Calu3 (cell line): ENCODE measurements around the gene AGO3. TPM values are rescaled to one million over a fixed set of nuclear protein-coding genes. Genes with fewer than 3 reads are reported as not detected.

Source experiments
- BruUV-seq: library from RNA; stranded (reverse); fragments of 400-500 nt; replicated peaks from 2 replicates; lab custom pipeline; 2021; lab: Mats Ljungman, UMichigan
- CTCF ChIA-PET: fragments of 300-600 bp; sonication (Branson Sonifier 250); formaldehyde crosslinking; loops from one replicate; lab custom pipeline; 2022; ENCODE audit warnings: antibody characterized with exemption; lab: Charles Lee
- DNase-seq: peaks from one replicate; pipeline ENCODE4 v3.0.0; 2022
- H3K27ac Mint-ChIP-seq: one replicate; pipeline ENCODE4 v1.8.0; 2022; ENCODE audit warnings: mixed read lengths; ENCODE audit not compliant: unreplicated experiment
- H3K27me3 Mint-ChIP-seq: one replicate; pipeline ENCODE4 v1.8.0; 2022; ENCODE audit warnings: mixed read lengths; ENCODE audit not compliant: unreplicated experiment
- H3K36me3 Mint-ChIP-seq: one replicate; pipeline ENCODE4 v1.8.0; 2022; ENCODE audit warnings: mild to moderate bottlenecking, moderate library complexity, mixed read lengths; ENCODE audit not compliant: insufficient read depth, unreplicated experiment
- H3K4me1 Mint-ChIP-seq: one replicate; pipeline ENCODE4 v1.8.0; 2022; ENCODE audit warnings: mild to moderate bottlenecking, low read depth, mixed read lengths; ENCODE audit not compliant: unreplicated experiment
- H3K4me3 Mint-ChIP-seq: one replicate; pipeline ENCODE4 v1.8.0; 2022; ENCODE audit warnings: mild to moderate bottlenecking, low read depth, moderate library complexity, mixed read lengths; ENCODE audit not compliant: unreplicated experiment
- H3K9me3 Mint-ChIP-seq: one replicate; pipeline ENCODE4 v1.8.0; 2022; ENCODE audit warnings: low read depth, mixed read lengths; ENCODE audit not compliant: unreplicated experiment
- CTCF ChIP-seq: fragments of 200-600 bp; IDR thresholded peaks from one replicate; pipeline ENCODE4 v1.8.0; 2022; ENCODE audit warnings: antibody characterized with exemption; ENCODE audit not compliant: unreplicated experiment
- intact Hi-C: fragments of 100-400 bp; cut with micrococcal nuclease; formaldehyde crosslinking; loops from one replicate; pipeline ENCODE4 v1.10.0; 2022; ENCODE audit not compliant: unreplicated experiment
- total RNA-seq: library from RNA; stranded (reverse); gene quantifications from 2 replicates; pipeline ENCODE4 v1.2.3, GENCODE V29; 2022

Gene AGO3
- total RNA-seq, 1 experiment from 2014 or later = 28.5 TPM

GRCh38 chr1:36035154-36035553 is 104.2 kb downstream of the AGO3 start:
- Mint-ChIP-seq H3K4me3 (no peak overlapping the region), H3K36me3 (peaks cover 9% of the 10 kb centered on the region), H3K9me3 (no peaks in the 10 kb centered on the region), H3K27me3 (no peaks in the 10 kb centered on the region), H3K27ac (peak overlapping the region; percentile 47), H3K4me1 (no peaks in the 10 kb centered on the region)
- intact Hi-C loops = no loop called here
- CTCF ChIA-PET = interaction anchor here (1.4 kb wide), 1 partner anchor 26 kb away, joined by 3 read pairs; no protein-coding TSS in a partner anchor
- no TSS peak for BruUV-seq
- no peak for DNase-seq
- no peak for TF ChIP-seq CTCF

DNA sequence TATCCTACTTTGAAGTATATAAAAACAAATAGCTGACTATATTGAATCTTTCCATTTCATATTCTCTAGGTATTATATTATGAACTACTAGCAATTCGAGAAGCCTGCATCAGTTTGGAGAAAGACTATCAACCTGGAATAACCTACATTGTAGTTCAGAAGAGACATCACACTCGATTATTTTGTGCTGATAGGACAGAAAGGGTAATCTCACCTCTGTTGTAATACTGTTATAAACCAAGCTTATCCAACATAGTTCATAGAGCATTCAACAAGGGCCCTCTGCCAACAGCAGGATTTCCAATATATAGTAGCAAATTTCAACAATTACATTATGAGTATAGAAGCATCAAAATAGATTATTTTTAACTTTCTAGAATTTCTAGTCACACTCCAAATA is 109.3 kb downstream of the AGO3 start:
- H3K4me1 Mint-ChIP-seq = no peaks in the 10 kb centered on the region

DNA sequence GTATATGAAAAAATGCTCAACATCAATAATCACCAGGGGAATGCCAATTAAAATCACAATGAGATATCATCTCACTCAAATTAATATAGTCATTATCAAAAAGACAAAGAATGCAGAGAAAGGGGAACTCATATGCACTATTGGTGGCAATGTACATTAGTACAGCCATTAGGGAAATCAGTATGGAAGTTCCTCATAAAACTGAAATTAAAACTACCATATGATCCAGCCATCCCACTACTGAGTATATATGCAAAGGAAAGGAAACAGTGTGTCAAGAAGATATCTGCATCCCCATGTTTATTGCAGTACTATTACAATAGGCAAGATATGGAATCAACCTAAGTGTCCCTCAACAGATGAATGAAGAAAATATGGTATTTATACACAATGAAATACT is 120.9 kb downstream of the AGO3 start:
- H3K36me3 Mint-ChIP-seq = peaks cover 20% of the 10 kb centered on the region
- no peak overlapping the region for H3K27ac Mint-ChIP-seq
- no peak for TF ChIP-seq CTCF

More for the DNA sequence above, 109.3 kb downstream of the AGO3 start:
- H3K9me3 Mint-ChIP-seq = no peaks in the 10 kb centered on the region
- no TSS peak for BruUV-seq
- CTCF ChIA-PET = no interaction called here
- H3K36me3 Mint-ChIP-seq = peaks cover 12% of the 10 kb centered on the region
- H3K27ac Mint-ChIP-seq = no peak overlapping the region
- intact Hi-C loops = no loop called here
- DNase-seq = no peak
- no peaks in the 10 kb centered on the region for H3K27me3 Mint-ChIP-seq
- no peak overlapping the region for H3K4me3 Mint-ChIP-seq
- no peak for TF ChIP-seq CTCF

DNA sequence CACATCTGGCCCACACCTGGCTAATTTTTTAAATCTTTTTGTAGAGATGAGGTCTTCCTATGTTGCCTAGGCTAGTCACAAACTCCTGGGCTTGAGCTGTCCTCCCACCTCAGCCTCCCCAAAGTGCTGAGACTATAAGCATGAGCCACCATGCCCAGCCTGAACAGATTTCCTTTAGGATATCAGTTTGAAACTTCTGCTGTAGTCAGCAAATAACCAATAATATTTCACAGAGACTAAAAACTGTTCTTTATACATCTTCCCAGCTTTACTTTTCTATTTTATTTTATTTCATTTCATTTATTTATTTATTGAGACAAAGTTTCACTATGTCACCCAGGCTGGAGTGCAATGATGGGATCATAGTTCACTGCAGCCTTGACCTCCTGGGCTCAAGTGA is 123.1 kb downstream of the AGO3 start:
- Mint-ChIP-seq H3K27ac (no peak overlapping the region), H3K9me3 (no peaks in the 10 kb centered on the region), H3K4me3 (no peak overlapping the region), H3K36me3 (peaks cover 12% of the 10 kb centered on the region), H3K27me3 (no peaks in the 10 kb centered on the region), H3K4me1 (no peaks in the 10 kb centered on the region)
- no TSS peak for BruUV-seq
- CTCF ChIA-PET = no interaction called here
- no peak for DNase-seq
- TF ChIP-seq CTCF = no peak
- intact Hi-C loops = no loop called here

More for the DNA sequence above, 120.9 kb downstream of the AGO3 start:
- CTCF ChIA-PET = no interaction called here
- intact Hi-C loops = no loop called here
- Mint-ChIP-seq H3K27me3 (no peaks in the 10 kb centered on the region), H3K4me1 (no peaks in the 10 kb centered on the region), H3K4me3 (no peak overlapping the region), H3K9me3 (no peaks in the 10 kb centered on the region)
- DNase-seq = no peak
- no TSS peak for BruUV-seq
